Measurements from ENCODE around the gene DPEP2. TPM values are rescaled to one million over a fixed set of nuclear protein-coding genes. Genes with fewer than 3 reads are reported as not detected.
A peak's percentile ranks its signal among the peaks of the same experiment; 100 is the strongest.

Gene DPEP2
- total and polyA plus RNA-seq, 10 of the 15 experiments (the other 5 are each of a cell fraction or from before 2014, with no cell fraction given) = 0.04 to 4.0 (median 2.1) TPM

GRCh38 chr16:67968400-67969253 lies 30.7 kb downstream of the DPEP2 start, which contains the start of gene SLC12A4 (continued):
- TF ChIP-seq CEBPZ (IDR thresholded peaks at IDR 0.05; ENCODE audit: low read depth, low read length) (no peak), NR2C1 (IDR thresholded peaks at IDR 0.05) (no peak), DPF2 (IDR thresholded peaks at IDR 0.05) (peak; percentile 62; the same call in 1 of the 2 replicates), MAX (IDR thresholded peaks at IDR 0.05; ENCODE audit: low read depth, low read length) (no peak), JUNB (IDR thresholded peaks at IDR 0.05) (no peak), MEF2B (IDR thresholded peaks at IDR 0.05; ENCODE audit: partially characterized antibody, poor library complexity, severe bottlenecking) (no peak), CHD4 (IDR thresholded peaks at IDR 0.05) (peak; percentile 43; the same call in 1 of the 2 replicates), MXI1 (IDR thresholded peaks at IDR 0.05; ENCODE audit: low read depth, low read length) (no peak), POLR2AphosphoS2 (IDR thresholded peaks at IDR 0.05; ENCODE audit: low read depth, low read length) (no peak), EP300 (IDR thresholded peaks at IDR 0.05; ENCODE audit: borderline replicate concordance in 1 of 2, control insufficient read depth in 1 of 2, low read depth in 2 of 2, low read length in 2 of 2) (no peak), SUZ12 (IDR thresholded peaks at IDR 0.05; ENCODE audit: unreplicated experiment) (no peak), BHLHE40 (IDR thresholded peaks at IDR 0.05; ENCODE audit: borderline replicate concordance in 1 of 2, low read depth in 2 of 2, low read length in 1 of 2) (no peak; a peak in 2 of 4 replicates), CREB1 (IDR thresholded peaks at IDR 0.05; ENCODE audit: low read depth) (0 out of 2 replicates have a peak, but pooled peaks have one; percentile 5), FOS (IDR thresholded peaks at IDR 0.05; ENCODE audit: borderline replicate concordance, extremely low read depth, insufficient read length) (no peak), EED (IDR thresholded peaks at IDR 0.05; ENCODE audit: low read depth) (no peak; the same call in 1 of the 2 replicates), CBX5 (IDR thresholded peaks at IDR 0.05; ENCODE audit: low read depth) (no peak)
- TF ChIP-seq, protein P1, sequence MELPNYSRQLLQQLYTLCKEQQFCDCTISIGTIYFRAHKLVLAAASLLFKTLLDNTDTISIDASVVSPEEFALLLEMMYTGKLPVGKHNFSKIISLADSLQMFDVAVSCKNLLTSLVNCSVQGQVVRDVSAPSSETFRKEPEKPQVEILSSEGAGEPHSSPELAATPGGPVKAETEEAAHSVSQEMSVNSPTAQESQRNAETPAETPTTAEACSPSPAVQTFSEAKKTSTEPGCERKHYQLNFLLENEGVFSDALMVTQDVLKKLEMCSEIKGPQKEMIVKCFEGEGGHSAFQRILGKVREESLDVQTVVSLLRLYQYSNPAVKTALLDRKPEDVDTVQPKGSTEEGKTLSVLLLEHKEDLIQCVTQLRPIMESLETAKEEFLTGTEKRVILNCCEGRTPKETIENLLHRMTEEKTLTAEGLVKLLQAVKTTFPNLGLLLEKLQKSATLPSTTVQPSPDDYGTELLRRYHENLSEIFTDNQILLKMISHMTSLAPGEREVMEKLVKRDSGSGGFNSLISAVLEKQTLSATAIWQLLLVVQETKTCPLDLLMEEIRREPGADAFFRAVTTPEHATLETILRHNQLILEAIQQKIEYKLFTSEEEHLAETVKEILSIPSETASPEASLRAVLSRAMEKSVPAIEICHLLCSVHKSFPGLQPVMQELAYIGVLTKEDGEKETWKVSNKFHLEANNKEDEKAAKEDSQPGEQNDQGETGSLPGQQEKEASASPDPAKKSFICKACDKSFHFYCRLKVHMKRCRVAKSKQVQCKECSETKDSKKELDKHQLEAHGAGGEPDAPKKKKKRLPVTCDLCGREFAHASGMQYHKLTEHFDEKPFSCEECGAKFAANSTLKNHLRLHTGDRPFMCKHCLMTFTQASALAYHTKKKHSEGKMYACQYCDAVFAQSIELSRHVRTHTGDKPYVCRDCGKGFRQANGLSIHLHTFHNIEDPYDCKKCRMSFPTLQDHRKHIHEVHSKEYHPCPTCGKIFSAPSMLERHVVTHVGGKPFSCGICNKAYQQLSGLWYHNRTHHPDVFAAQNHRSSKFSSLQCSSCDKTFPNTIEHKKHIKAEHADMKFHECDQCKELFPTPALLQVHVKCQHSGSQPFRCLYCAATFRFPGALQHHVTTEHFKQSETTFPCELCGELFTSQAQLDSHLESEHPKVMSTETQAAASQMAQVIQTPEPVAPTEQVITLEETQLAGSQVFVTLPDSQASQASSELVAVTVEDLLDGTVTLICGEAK (IDR thresholded peaks at IDR 0.05; ENCODE audit: borderline replicate concordance) = 0 out of 2 replicates have a peak, but pooled peaks have one; percentile 38
- TF ChIP-seq, protein P2, sequence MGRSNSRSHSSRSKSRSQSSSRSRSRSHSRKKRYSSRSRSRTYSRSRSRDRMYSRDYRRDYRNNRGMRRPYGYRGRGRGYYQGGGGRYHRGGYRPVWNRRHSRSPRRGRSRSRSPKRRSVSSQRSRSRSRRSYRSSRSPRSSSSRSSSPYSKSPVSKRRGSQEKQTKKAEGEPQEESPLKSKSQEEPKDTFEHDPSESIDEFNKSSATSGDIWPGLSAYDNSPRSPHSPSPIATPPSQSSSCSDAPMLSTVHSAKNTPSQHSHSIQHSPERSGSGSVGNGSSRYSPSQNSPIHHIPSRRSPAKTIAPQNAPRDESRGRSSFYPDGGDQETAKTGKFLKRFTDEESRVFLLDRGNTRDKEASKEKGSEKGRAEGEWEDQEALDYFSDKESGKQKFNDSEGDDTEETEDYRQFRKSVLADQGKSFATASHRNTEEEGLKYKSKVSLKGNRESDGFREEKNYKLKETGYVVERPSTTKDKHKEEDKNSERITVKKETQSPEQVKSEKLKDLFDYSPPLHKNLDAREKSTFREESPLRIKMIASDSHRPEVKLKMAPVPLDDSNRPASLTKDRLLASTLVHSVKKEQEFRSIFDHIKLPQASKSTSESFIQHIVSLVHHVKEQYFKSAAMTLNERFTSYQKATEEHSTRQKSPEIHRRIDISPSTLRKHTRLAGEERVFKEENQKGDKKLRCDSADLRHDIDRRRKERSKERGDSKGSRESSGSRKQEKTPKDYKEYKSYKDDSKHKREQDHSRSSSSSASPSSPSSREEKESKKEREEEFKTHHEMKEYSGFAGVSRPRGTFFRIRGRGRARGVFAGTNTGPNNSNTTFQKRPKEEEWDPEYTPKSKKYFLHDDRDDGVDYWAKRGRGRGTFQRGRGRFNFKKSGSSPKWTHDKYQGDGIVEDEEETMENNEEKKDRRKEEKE (IDR thresholded peaks at IDR 0.05) = no peak

All from GM12878 (cell line).